22Rv1 (cell line): Measurements from ENCODE around the gene ZFY.

ENCODE experiments used
- CTCF ChIP-seq: fragments of 450-650 bp; IDR thresholded peaks from 2 replicates; pipeline ENCODE4 v1.5.1; 2017; ENCODE audit warnings: mild to moderate bottlenecking
- ZFX ChIP-seq: fragments of 450-650 bp; IDR thresholded peaks from 2 replicates; pipeline ENCODE4 v1.6.1; 2017; ENCODE audit warnings: antibody characterized with exemption, borderline replicate concordance

- TF ChIP-seq CTCF (no peak), ZFX (no peak)
Measured at GRCh38 chrY:3007967-3008366, 72.8 kb downstream of the ZFY start.
